Activated CD8-positive, alpha-beta memory T cell treated with anti-CD3 and anti-CD28 coated beads, Interleukin-2, amount 50 U/mL, for 24 hours (primary cell): ENCODE results near the gene VSTM1.

Source experiments
- DNase-seq: peaks from one replicate; pipeline ENCODE4 v3.0.0-alpha.2; 2020; ENCODE audit errors: extremely low read depth

The VSTM1 gene

DNA sequence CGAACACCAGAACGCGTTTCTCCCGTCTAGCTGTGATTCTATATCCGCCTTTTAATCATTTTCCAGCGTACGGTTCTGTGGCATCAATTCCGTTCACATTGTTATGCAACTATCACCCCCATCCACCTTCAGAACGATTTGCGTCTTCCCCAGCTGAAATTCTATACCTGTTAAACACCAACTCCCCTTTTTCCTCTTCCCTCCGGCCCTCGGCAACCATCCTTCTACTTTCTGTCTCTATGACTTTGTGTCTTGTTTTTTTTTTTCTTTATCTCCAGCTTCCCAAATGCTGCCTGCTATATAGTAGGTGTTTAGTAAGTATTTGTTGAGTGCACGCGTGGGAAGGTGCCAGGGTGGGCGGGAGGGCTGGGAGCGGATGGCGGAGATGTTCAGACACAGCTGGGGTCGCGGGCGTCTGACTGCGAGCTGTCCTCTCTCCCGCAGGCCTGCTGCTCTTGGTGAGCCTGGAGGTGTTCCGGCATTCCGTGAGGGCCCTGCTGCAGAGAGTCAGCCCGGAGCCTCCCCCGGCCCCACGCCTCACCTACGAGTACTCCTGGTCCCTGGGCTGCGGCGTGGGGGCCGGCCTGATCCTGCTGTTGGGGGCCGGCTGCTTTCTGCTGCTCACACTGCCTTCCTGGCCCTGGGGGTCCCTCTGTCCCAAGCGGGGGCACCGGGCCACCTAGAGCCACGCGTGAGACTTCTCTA lies 52.0 kb downstream of the VSTM1 start:
- DNase-seq, result no peak

DNA sequence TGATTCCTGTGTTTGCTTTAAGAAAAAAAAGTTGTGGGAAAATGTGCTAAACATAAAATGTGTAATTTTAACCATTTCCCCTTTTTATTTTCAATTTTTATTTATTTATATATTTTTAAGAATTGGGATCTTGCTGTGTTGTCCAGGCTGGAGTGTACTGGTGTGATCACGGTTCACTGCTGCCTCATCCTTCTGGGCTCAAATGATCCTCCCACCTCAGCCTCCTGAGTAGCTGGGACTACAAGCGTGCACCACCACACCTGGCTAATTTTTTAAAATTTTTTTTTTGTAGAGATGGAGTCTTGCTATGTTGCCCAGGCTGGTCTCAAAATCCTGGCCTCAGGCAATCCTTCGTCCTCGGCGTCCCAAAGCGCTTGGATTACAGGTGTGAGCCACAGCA lies 53.2 kb downstream of the VSTM1 start:
- DNase-seq, result no peak

- DNase-seq, result no peak
Observed at GRCh38 chr19:54009440-54009839, 54.3 kb downstream of the VSTM1 start.

- DNase-seq, result no peak
Observed at GRCh38 chr19:54002495-54003315, 61.0 kb downstream of the VSTM1 start.

DNA sequence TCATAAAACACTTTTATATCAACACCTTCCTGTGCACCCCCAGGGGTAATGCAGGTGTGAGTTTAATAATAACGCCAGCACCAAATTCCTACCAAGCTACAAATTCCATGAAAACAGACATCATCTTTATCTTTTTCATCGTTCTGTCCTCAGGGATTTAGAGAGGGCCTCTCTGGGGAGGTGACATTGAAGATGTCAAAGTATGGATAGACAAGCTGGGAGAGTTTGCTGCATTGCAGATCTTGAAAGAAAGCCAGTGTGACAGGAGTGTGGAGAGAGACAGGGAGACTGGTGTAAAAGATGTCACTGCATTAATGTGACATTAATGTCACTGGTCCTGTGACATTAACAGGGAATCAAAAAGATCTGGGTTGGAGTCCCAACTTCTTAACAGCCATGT lies 62.2 kb downstream of the VSTM1 start:
- DNase-seq, result no peak

- DNase-seq, result no peak
Observed at GRCh38 chr19:53999694-54000093, 64.0 kb downstream of the VSTM1 start.

DNA sequence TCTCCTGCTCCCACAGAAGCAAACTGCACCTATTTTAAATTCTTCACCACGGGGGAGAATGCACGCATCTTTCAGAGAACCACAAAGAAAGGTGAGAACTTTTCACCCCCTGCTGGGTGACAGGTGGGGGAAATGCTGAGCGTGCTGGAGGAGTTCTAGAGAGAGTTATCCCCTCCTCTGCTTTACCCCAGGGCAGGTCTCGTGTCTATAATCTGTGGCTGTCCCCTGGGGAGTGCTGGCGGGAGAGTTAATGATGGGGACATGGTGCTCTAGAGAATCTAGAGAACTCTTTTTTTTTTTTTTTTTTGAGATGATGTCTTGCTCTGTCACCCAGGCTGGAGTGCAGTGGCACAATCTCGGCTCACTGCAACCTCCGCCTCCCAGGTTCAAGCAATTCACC lies 65.5 kb downstream of the VSTM1 start:
- no peak for DNase-seq

- DNase-seq, result no peak
Observed at GRCh38 chr19:53994811-53995210, 68.9 kb downstream of the VSTM1 start.

DNA sequence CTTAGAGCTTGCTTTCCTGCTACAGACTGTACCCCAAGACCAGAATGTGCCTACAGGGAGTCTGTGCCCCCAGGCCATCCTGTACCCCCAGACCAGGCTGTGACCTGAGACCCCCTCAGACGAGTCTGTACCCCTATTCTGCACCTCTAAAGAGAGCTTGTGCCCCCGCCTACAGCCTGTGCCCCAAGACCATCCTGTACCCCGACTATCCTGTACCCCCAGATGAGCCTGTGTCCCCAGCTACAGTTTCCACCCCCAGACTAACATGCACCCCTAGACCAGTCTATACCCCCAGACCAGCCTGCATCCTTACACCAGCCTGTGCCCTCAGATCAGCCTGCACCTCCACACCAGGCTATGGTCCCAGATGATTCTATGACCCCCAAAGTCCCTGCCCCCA lies 70.2 kb downstream of the VSTM1 start:
- DNase-seq, result no peak

DNA sequence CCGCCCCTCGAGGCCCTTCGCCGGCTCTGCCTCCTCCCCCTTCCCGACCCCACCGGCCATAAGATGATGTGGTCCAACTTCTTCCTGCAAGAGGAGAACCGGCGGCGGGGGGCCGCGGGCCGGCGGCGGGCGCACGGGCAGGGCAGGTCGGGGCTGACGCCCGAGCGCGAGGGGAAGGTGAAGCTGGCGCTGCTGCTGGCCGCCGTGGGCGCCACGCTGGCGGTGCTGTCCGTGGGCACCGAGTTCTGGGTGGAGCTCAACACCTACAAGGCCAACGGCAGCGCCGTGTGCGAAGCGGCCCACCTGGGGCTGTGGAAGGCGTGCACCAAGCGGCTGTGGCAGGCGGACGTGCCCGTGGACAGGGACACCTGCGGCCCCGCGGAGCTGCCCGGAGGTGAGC lies 70.9 kb downstream of the VSTM1 start:
- DNase-seq, result no peak

GRCh38 chr19:53992211-53992610 lies 71.5 kb downstream of the VSTM1 start:
- DNase-seq, result no peak

- no peak for DNase-seq
Observed at GRCh38 chr19:53991224-53992113, 72.2 kb downstream of the VSTM1 start, which contains the start of gene CACNG6. TSS of gene CACNG6 (plus strand) at chr19:53991637. CDS start at chr19:53992878, 1,241 bp downstream.
